ENCODE measurements around the gene NEURL4.

Gene NEURL4

GRCh38 chr17:7280519-7281073 is 48.5 kb downstream of the NEURL4 start:
- DNase-seq (ENCODE audit: low read depth, low spot score): peak; percentile 98

GRCh38 chr17:7279448-7279847 is 49.7 kb downstream of the NEURL4 start:
- DNase-seq (ENCODE audit: low read depth, low spot score): no peak

- DNase-seq (ENCODE audit: low read depth, low spot score): no peak
Observed at GRCh38 chr17:7266784-7267183, 62.4 kb downstream of the NEURL4 start.

Measured in ELF-1 (cell line).